ENCODE data around the gene MAPK10. TPM values are rescaled to one million over a fixed set of nuclear protein-coding genes. Genes with fewer than 3 reads are reported as not detected.

MAPK10 gene
- total RNA-seq, 2 experiments from 2014 or later: 0.28 to 0.36 TPM

DNA sequence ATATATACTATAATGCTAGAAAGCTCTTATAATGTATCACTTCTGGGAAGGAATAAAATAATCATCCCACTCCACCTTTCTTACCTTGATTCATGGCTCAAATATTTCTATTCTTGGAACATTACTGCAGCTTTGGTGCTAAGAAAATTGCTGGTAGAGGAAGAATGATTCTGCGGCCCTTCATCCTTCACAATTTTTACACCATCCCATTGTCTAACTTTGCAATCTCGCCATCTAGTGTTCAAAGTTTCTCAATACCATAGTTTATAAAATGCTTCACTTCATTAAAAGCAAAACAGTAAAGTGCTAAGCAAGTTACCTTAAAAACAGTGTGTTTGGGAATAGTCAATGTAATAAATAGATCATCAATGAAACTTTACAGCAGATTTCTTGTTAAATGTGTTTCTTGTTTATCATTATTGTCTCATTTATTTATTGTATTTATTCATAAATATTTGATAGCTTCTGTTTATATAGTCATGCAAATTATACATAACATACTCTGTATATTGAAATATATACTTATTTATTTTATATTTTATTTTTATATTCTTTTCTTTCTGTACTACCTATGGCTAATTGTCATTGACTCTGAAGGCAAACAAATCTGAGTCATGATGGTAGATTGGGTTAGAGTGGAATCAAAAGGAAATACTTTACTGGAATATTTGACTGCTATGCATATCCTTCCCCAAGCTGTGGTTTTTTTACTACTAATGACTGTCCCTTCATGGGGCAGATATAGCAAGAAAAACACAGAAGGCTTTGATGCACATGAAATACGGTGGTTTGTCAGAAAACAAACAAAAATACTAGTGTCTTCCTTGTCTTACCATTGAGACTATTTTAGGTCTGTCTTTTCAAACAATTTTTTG lies 390.7 kb downstream of the MAPK10 start:
- no peaks in the 10 kb centered on the region for H3K9me3 Mint-ChIP-seq
- H3K36me3 Mint-ChIP-seq (ENCODE audit: low read depth): no peaks in the 10 kb centered on the region
- Histone ChIP-seq H3K9me3 (ENCODE audit: control insufficient read depth in 1 of 2, insufficient read depth in 1 of 2, low read length in 2 of 2) (no peaks in the 10 kb centered on the region), H3K27ac (ENCODE audit: low read depth in 1 of 2, low read length in 2 of 2) (no peak overlapping the region), H3K27me3 (ENCODE audit: control insufficient read depth in 1 of 2, insufficient read depth in 2 of 2, low read length in 2 of 2) (no peaks in the 10 kb centered on the region), H3K4me3 (ENCODE audit: low read length) (no peak overlapping the region), H3K4me1 (ENCODE audit: insufficient read depth, low read length) (no peaks in the 10 kb centered on the region), H3K36me3 (ENCODE audit: insufficient read depth, low read length) (no peaks in the 10 kb centered on the region)
- ATAC-seq (ENCODE audit: poor library complexity): no peak
- H3K4me1 Mint-ChIP-seq (ENCODE audit: low read depth): no peaks in the 10 kb centered on the region
- TF ChIP-seq, protein P1, sequence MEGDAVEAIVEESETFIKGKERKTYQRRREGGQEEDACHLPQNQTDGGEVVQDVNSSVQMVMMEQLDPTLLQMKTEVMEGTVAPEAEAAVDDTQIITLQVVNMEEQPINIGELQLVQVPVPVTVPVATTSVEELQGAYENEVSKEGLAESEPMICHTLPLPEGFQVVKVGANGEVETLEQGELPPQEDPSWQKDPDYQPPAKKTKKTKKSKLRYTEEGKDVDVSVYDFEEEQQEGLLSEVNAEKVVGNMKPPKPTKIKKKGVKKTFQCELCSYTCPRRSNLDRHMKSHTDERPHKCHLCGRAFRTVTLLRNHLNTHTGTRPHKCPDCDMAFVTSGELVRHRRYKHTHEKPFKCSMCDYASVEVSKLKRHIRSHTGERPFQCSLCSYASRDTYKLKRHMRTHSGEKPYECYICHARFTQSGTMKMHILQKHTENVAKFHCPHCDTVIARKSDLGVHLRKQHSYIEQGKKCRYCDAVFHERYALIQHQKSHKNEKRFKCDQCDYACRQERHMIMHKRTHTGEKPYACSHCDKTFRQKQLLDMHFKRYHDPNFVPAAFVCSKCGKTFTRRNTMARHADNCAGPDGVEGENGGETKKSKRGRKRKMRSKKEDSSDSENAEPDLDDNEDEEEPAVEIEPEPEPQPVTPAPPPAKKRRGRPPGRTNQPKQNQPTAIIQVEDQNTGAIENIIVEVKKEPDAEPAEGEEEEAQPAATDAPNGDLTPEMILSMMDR (IDR thresholded peaks at IDR 0.05): no peak
- no peak overlapping the region for H3K27ac Mint-ChIP-seq
- ChIA-PET CTCF (no interaction called here), POLR2A (no interaction called here)
- peak in 1 of 14 experiments; percentile 2 for DNase-seq
- intact Hi-C loops (cut with DNase I, micrococcal nuclease): no loop called here
- no peak overlapping the region for H3K4me3 Mint-ChIP-seq
- H3K27me3 Mint-ChIP-seq: no peaks in the 10 kb centered on the region

DNA sequence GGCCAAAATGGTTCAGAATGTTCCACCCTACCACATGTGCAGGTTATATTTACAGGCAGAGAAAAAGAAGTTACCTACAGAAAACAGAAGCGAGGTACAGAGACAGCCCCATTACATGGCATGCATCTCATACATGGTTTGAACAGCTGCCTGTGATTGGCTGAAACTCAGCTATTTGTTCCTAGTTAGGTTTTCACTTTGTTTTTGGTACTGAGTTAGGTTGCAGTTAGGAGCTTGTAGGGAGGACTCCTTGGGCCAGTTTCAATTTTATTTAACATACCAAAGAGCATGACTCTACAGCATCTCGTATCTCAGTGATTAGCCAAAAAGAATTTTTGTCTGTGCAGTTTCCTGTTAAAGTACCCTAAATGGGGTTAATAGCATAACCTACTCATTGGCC lies 392.0 kb downstream of the MAPK10 start:
- Histone ChIP-seq H3K27ac (ENCODE audit: low read depth in 1 of 2, low read length in 2 of 2) (no peak overlapping the region), H3K9me3 (ENCODE audit: control insufficient read depth in 1 of 2, insufficient read depth in 1 of 2, low read length in 2 of 2) (no peaks in the 10 kb centered on the region), H3K4me1 (ENCODE audit: insufficient read depth, low read length) (no peaks in the 10 kb centered on the region), H3K4me3 (ENCODE audit: low read length) (no peak overlapping the region), H3K27me3 (ENCODE audit: control insufficient read depth in 1 of 2, insufficient read depth in 2 of 2, low read length in 2 of 2) (no peaks in the 10 kb centered on the region), H3K36me3 (ENCODE audit: insufficient read depth, low read length) (no peaks in the 10 kb centered on the region)
- TF ChIP-seq, protein P1 (IDR thresholded peaks at IDR 0.05): no peak
- POLR2A ChIA-PET: no interaction called here
- DNase-seq: no peak
- Mint-ChIP-seq H3K27ac (no peak overlapping the region), H3K9me3 (no peaks in the 10 kb centered on the region), H3K36me3 (ENCODE audit: low read depth) (no peaks in the 10 kb centered on the region), H3K4me3 (no peak overlapping the region), H3K4me1 (ENCODE audit: low read depth) (no peaks in the 10 kb centered on the region), H3K27me3 (no peaks in the 10 kb centered on the region)
- intact Hi-C loops (cut with DNase I, micrococcal nuclease): no loop called here
- ATAC-seq (ENCODE audit: poor library complexity): no peak
- CTCF ChIA-PET: no interaction called here

DNA sequence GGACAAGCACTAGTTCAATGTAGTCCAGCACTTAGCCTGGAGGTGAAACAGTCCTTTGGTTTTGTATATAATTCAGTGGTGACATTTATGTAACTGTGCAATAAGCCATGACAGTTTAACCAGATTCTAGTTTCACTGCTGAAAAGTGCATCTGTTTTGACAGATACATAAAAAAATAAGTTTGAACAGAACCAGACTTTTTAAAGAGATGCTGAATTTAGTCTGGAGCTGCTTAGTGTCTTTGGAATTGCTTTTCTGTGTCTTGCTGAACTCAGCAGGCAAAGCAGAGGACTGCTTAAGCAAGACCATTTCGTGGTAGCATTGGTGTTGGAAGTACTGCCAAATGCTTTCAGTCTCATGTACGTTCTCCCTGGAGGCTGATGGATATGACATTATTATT lies 393.5 kb downstream of the MAPK10 start:
- ATAC-seq (ENCODE audit: poor library complexity) (no peak), DNase-seq (no peak)
- no peak overlapping the region for H3K27ac ChIP-seq (ENCODE audit: low read depth in 1 of 2, low read length in 2 of 2)
- intact Hi-C loops (cut with DNase I, micrococcal nuclease): no loop called here
- no peaks in the 10 kb centered on the region for H3K27me3 ChIP-seq (ENCODE audit: control insufficient read depth in 1 of 2, insufficient read depth in 2 of 2, low read length in 2 of 2)
- no peaks in the 10 kb centered on the region for H3K9me3 Mint-ChIP-seq
- no peaks in the 10 kb centered on the region for H3K9me3 ChIP-seq (ENCODE audit: control insufficient read depth in 1 of 2, insufficient read depth in 1 of 2, low read length in 2 of 2)
- H3K27ac Mint-ChIP-seq: no peak overlapping the region
- POLR2A ChIA-PET: no interaction called here
- no peaks in the 10 kb centered on the region for H3K36me3 ChIP-seq (ENCODE audit: insufficient read depth, low read length)
- CTCF ChIA-PET: no interaction called here
- H3K4me1 ChIP-seq (ENCODE audit: insufficient read depth, low read length): no peaks in the 10 kb centered on the region
- H3K27me3 Mint-ChIP-seq: no peaks in the 10 kb centered on the region
- TF ChIP-seq, protein P1 (IDR thresholded peaks at IDR 0.05): no peak
- no peak overlapping the region for H3K4me3 ChIP-seq (ENCODE audit: low read length)
- H3K4me3 Mint-ChIP-seq: no peak overlapping the region
- H3K4me1 Mint-ChIP-seq (ENCODE audit: low read depth): no peaks in the 10 kb centered on the region
- no peaks in the 10 kb centered on the region for H3K36me3 Mint-ChIP-seq (ENCODE audit: low read depth)
